Measurements from ENCODE around the gene RNF223.
"Not testable (repeated sequence)": the region's sequence is repeated elsewhere in the genome, so short reads cannot be mapped to it uniquely, and the experiment has no call there.

Gene RNF223

DNA sequence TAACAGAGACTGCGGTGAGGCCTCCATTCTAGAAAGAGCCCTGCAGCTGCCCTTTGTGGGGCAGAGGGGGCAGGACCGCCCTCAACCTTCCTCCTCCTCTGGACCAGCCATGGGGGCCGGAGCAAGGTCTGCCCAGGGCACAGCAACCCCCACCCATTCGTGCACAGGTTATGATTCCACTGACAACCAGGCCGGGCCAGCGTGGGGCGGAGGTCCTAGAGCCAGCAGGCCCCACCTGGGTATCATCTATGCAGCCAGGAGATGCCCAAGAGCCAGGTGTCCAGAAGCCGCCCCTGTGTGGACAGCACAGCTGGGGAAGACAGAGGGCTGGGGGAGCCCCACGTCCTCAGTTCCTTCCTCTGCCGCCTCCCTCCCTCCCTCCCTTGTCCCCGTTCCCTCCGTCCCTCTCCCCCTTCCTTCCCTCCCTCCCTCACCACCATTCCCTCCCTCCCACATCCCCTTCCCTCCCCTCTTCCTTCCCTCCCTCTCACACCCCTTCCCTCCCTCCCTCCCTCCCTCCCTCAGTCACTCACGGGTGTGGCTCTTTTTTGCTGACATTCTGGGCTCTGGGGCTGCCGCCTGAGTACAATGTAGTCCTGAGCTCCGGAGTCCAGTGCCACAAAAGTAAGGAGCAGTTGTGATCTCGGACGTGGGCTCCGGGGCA is 12.3 kb downstream of the RNF223 start:
- TF ChIP-seq, protein P1, sequence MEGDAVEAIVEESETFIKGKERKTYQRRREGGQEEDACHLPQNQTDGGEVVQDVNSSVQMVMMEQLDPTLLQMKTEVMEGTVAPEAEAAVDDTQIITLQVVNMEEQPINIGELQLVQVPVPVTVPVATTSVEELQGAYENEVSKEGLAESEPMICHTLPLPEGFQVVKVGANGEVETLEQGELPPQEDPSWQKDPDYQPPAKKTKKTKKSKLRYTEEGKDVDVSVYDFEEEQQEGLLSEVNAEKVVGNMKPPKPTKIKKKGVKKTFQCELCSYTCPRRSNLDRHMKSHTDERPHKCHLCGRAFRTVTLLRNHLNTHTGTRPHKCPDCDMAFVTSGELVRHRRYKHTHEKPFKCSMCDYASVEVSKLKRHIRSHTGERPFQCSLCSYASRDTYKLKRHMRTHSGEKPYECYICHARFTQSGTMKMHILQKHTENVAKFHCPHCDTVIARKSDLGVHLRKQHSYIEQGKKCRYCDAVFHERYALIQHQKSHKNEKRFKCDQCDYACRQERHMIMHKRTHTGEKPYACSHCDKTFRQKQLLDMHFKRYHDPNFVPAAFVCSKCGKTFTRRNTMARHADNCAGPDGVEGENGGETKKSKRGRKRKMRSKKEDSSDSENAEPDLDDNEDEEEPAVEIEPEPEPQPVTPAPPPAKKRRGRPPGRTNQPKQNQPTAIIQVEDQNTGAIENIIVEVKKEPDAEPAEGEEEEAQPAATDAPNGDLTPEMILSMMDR (IDR thresholded peaks at IDR 0.05; ENCODE audit: low read depth, low read length, missing control alignments) = no peak
- in situ Hi-C loops (cut with HindIII; ENCODE audit: low sequenced_read_pairs) = no loop called here
- no peak overlapping the region for H3K4me3 ChIP-seq (ENCODE audit: low read depth, low read length)
- no peak for DNase-seq (ENCODE audit: low read depth)

DNA sequence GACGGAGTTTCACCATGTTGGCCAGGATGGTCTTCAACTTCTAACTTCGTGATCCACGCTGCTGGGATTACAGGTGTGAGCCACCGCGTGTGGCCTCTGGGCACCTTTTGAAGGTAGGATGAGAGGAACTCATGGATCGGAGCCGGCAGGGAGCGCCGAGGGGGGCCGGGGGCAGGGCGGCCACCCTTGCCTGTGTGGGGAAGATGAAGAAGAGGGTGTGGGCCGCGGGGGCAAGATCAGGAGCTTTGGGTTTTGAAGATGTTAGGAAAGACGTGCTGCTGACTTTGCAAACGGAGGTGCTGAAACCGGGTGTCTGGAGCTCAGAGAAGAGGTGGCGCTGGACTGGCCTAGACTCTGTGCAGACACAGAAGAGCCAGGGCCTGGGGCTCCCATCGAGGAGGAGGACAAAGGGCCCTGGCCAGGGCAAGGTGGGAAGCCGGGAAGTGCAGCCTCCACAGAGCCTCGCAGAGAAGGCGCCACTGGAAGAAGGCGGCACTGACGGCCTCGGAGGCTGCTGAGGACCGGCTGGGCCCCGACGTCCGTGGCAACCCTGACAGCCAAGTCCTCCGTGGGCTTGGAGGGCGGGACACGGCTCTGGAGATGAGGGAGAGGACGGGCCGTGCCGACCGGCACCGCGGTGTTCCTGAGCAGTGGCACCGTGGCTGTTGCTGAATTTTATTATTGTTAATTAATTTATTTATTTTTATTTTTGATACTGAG is 13.7 kb downstream of the RNF223 start:
- no peak for DNase-seq (ENCODE audit: low read depth)
- H3K4me3 ChIP-seq (ENCODE audit: low read depth, low read length) = peak overlapping the region; percentile 57
- TF ChIP-seq, protein P1 (IDR thresholded peaks at IDR 0.05; ENCODE audit: low read depth, low read length, missing control alignments) = no peak
- in situ Hi-C loops (cut with HindIII; ENCODE audit: low sequenced_read_pairs) = no loop called here

DNA sequence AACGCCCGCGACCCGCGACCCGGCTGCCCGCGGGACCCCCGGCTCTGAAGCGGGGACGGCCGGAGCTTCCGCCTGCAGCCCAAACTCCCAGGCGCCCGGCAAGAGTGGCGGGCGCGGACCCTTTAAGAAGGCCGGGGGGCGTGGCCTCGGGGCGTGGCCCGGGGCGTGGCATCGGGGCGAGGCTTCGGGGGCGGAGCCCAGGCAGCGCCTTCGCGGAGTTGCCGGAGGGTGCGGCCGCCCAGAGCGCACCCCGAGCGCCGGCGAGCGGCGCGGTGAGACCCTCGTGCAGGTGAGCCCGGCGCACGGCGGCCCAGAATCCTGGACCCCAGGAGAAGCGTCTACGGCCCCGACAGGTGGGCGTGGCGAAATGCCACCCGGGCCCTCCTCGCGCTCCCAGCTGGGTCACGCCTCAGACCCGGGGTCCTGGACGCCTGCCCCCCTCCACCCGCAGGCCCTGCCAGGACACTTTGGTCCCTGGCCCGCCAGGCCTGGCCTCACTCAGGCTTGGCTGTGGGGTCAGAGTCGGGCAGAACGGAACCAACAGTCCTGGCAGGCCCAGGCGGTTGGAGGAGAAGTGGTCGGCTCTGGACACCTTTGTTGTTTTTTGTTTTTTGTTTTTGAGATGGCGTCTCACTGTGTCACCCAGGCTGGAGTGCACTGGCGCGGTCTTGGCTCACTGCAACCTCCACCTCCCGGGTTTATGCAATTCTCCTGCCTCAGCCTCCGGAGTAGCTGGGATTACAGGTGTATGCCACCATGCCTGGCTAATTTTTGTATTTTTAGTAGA is 14.4 kb downstream of the RNF223 start:
- H3K4me3 ChIP-seq (ENCODE audit: low read depth, low read length) = peak overlapping the region; percentile 57
- no peak for DNase-seq (ENCODE audit: low read depth)
- in situ Hi-C loops (cut with HindIII; ENCODE audit: low sequenced_read_pairs) = no loop called here
- TF ChIP-seq, protein P1 (IDR thresholded peaks at IDR 0.05; ENCODE audit: low read depth, low read length, missing control alignments) = no peak

DNA sequence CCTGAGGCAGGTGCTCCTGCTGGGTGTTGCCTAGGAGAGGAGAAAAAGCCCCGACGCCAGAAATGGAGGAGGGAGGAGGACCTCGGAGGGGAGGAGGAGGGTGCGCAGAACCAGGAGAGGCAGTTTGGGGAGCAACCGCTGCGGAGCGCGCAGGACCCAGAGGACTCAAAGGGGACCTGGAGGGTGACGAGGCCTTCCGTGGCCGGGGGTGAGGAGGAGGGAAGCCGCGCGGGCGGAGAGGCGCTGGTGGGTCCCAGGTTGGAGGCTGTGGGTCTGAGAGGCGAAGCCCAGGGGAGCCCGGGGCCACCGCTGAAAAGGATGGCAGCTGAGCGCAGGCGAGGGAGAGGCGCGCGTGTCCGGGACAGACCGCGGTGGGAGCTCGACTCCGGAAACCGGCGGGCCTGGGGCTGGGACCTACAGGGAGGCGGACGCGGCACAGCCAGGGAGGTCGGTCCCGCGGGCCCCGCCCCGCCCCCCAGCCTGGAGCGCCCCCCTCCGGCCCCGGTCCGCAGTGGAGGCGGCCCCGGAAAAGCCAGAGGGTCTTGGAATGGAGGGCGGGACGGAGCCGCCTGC is 15.1 kb downstream of the RNF223 start:
- H3K4me3 ChIP-seq (ENCODE audit: low read depth, low read length) = peak overlapping the region; percentile 57
- TF ChIP-seq, protein P1 (IDR thresholded peaks at IDR 0.05; ENCODE audit: low read depth, low read length, missing control alignments) = peak; percentile 16
- in situ Hi-C loops (cut with HindIII; ENCODE audit: low sequenced_read_pairs) = no loop called here
- no peak for DNase-seq (ENCODE audit: low read depth)

DNA sequence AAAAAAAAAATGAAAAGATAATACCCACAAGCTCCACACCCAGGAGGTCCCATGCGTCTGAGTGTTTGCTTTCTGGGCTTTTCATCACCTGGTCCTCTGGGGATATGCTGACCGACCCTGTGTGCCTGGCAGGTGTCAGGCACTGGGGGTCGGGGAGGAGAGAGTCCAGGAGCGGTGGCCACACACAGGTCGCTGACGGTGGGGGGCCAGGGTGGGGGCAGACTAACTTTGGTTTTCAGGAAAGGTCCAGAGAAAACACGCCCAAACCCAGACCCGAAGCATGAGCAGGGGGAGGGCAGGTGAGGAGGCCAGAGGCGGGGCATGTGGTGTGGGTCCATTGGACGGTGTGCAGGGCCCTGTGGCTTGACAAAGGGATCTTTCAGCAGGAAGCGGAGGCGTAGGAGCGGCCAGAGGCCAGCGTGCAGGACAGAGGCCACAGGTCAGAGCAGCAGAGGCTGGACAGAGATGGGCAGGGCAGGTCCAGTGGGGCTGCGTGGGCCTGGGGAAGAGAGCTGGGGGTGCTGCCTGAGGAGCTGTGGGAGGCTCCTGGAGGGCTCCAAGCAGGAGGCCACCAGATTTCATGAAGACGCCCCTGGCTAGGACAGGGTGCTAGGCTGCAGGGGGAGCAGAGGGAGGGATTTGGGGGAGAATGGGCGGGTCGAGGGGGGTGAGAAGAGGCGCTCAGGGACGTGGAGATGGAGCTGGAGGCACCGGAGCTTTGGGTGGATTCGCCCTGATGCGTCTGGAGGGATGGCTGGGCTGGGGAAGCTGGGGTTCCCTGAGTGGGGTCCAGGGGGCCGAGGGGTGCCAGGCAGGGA is 15.8 kb downstream of the RNF223 start:
- in situ Hi-C loops (cut with HindIII; ENCODE audit: low sequenced_read_pairs) = no loop called here
- DNase-seq (ENCODE audit: low read depth) = no peak
- TF ChIP-seq, protein P1 (IDR thresholded peaks at IDR 0.05; ENCODE audit: low read depth, low read length, missing control alignments) = no peak
- H3K4me3 ChIP-seq (ENCODE audit: low read depth, low read length) = no peak overlapping the region

DNA sequence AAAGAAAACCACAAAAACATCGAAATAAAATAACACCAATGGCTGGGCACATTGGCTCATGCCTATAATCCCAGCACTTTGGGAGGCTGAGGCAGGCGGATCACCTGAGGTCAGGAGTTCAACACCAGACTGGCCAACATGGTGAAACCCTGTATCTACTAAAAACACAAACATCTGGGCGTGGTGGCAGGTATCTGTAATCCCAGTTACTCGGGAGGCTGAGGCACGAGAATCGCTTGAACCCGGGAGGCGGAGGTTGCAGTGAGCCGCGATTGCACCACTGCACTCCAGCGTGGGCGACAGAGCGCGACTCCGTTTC is 16.4 kb downstream of the RNF223 start:
- DNase-seq (ENCODE audit: low read depth); H3K4me3 ChIP-seq (ENCODE audit: low read depth, low read length); in situ Hi-C loops (cut with HindIII; ENCODE audit: low sequenced_read_pairs): not testable (repeated sequence)

All from astrocyte of the cerebellum (primary cell).